ENCODE measurements around the gene SHMT2.
A peak's percentile ranks its signal among the peaks of the same experiment; 100 is the strongest.

The SHMT2 gene

DNA sequence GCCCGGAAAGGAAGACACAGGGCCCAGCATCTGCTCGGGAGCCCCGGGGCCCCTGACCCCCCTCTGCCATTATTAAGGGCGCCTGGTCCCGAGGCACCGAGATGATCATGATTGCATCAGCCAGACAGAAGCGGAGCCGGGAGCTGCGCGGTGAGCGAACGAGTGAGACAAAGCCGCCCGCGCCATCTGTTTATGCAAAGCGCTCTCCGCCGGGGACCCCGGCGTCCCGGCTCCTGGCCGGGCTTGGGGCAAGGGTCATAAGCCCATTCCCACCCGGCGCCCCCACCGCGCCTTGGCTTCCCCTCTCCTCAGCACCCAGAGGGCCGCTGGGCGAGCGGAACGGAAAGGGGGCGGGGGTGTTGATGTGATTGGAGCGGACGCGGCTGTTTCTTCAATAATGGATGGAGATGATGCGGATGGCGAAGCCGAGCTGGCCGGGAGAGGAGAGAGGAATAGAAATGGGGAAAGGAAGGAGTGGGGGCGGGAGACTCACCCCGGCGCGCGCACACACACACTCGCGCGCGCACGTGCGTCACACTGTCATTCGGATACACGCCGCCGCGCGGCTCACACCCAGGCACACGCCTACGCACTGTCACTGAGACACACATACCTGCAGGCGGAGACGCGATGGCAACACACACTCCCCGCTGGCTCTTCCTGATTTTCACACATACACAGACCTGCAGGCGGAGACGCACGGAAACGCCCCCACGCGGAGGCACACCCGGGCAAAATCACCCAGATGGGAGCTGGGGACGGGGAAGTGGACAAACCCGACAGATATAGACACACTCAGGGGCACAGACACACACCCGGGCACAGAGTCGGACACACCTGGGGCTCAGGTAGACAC, 10.8 kb downstream of the SHMT2 start:
- DNase-seq (ENCODE audit: low spot score) = peak; percentile 87

- peak; percentile 71 for DNase-seq (ENCODE audit: low spot score)
These were observed 11.5 kb downstream of the SHMT2 start for GRCh38 chr12:57240926-57241401.

- DNase-seq (ENCODE audit: low spot score) = peak; percentile 67
These were observed 12.1 kb downstream of the SHMT2 start for GRCh38 chr12:57241402-57242310.

DNA sequence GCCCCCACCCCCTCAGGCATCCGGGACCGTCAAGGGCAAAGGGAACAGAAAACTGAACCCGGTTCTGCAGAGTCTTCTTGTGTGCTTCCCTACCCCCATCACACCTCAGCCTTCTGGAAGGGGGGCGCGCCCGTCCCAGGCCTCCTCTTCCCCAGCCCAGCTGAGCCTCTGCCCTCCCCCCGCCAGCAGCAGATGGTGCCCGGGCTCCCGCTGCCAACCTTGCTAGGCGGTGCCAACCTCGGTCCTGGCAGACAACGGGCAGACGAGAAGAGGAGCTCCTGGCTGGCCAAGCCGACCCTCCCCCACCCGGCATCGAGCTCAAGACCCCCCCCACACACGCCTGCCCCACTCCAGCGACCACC, 12.8 kb downstream of the SHMT2 start:
- no peak for DNase-seq (ENCODE audit: low spot score)

DNA sequence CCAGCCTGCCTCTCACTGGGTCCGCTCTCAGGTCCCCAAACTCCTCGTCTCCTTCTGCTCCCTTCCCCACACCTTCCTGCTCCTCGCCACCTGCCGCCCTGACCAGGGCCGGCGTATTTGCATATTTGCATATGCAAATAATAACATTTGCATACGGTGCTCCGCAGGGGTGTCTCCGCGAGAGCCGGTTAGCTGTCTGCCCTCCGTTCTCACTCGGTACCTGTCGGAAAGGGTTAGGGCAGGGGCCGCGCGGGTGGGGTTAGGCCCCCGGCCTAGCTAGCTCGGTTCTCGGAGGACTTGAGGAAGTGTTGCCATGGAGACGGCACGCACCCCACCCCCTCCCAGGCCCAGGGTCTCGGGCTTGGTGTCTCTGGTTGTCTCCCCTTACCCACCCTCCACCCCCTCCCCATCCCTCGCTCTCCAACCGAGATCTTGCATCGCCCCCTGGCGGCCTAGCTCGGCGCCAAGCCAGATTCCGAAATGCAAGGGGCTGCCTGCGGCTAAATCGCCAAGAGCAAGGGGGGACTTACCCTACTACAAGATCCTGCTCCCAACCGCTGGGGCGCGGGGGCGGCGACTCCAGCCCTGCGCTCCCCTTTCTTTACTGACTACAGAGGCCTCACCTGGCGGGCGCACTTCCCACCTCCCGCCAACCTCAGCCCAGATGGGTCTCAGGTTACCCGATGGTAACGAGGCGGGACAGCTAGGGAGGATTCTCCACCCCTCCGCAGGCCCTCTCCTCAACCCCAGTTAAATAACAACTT, 13.4 kb downstream of the SHMT2 start:
- peak; percentile 97 for DNase-seq (ENCODE audit: low spot score)

DNA sequence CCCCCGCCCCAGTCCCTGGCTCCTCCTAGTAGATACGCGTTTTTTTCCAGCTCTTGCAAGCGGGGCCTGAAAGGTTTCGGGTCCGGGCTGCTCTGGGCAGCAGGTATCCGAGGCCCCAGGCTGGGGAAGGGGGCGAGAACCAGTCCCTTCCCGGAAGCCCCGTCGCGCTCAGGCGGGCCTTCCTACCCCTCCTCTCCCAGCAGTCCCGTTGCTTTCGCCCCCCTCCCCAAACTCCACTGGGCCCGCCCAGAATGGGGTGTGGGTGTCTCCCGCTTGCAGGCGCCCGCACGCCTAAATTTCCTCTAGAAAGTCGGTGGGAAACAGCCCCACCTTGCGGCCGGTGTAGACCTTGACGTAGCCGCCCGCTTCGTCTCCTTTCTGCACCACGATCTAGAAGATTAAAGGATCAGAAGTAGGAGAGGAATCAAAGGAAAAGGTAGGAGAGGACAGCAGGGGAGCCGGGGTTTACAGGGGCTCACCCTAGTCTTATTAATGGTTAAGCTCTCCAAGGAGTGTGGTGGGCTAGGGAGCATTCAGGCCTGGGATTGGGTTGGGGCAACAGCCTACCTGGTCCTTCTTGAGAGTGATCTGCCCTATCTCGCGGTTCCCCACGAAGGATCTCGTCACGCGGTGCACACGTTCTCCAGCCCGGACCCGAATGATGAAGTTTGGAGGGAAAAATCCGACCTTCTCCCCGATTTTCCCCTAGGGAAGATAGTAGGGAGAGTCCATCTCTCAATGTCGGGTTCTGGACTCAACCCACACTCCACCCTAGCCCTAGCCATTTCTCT, 14.2 kb downstream of the SHMT2 start:
- DNase-seq (ENCODE audit: low spot score) = peak; percentile 90

DNA sequence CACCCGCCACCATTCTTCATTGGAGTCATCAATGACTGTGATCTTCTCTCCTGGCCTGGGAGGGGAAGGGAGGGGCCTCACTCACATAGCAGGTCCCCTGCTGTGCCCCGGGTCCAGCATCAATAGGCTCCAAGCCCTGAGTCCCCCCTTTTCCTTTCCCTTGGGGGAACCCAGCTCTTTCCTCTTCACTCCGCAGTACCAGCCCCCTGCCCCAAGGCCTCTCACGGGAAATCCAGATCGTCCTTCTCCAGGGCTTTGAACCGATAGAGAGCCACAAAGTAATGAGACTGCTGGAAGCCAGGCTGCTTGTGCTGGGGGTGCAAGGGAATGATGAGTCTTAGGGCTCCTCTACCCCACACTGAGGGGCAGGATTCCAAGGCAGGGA, 14.8 kb downstream of the SHMT2 start:
- DNase-seq (ENCODE audit: low spot score) = no peak

DNA sequence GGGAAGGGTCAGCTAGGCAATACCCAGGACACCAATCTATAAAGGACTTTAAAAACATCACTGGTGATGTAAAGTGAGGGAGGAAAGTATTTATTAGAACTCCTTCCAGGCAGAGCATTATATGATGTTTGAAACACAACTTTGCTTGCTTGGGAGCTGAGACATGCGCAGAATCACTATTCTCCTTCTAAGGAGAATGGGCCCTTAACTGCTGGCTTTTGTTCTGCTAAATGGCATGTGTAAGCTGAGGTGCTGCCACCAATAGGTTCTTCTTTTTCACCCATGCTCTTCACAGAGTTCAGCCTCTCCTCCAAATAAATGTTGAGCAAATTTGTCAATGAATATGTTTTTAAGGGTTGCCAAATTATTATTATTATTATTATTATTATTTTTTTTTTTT, 17.5 kb downstream of the SHMT2 start:
- DNase-seq (ENCODE audit: low spot score) = peak; percentile 26

DNA sequence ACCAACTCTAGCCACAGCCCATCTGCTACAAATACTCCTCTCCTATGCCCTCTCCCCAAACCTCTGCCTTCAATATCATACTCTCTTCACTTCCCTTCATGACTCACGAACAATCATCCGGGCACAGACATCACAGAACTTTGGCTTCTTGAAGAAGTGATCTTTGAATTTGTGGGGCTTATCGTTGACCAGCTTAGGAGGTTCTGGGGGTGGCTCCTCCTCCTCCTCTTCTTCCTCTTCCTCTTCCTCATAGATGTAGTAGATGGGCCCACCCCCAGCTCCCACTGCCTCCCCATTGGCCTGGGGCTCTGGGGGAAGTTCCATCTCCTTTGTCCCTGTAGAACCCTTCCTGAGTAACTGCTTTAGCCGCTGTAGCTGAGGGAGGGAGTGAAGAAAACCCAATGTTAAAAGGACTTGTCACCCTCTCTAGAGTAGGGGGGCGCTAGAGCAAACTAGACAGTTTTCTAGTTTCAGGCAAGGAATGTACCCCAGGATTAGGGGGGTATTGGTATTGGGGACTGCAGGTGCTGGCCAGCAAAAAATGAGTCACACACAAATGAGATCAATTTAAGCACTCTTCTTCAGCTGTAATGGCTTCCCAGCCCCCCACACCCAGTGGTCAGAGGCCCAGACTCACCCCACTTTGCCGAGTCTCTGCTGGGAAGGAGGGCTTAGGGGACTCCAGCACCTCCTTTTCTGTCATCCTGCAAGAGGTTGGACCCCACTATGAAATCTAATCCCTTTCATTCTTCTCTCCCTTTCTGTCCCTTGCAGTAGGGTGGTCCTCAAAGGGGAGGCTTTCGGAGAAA, 19.6 kb downstream of the SHMT2 start:
- DNase-seq (ENCODE audit: low spot score) = peak; percentile 31

DNA sequence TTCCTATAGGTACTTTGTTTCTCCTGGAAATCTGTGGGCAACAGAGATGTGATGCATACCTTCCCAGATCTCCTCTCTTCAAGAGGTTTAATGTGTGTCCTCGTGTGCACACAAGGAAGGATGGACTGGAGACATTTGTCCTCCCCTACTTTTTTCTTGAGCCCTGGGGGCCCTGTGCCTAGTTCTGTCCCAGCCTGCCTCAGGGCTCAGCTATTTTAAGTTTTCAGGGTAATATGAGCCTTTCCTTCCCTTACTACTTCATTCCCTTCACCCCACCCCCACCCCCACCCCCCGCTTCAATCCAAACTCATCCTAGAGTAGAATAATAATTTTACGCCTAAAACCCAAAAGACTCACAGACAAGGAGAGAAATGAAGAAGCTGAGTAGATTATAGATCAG, 21.0 kb downstream of the SHMT2 start:
- no peak for DNase-seq (ENCODE audit: low spot score)

DNA sequence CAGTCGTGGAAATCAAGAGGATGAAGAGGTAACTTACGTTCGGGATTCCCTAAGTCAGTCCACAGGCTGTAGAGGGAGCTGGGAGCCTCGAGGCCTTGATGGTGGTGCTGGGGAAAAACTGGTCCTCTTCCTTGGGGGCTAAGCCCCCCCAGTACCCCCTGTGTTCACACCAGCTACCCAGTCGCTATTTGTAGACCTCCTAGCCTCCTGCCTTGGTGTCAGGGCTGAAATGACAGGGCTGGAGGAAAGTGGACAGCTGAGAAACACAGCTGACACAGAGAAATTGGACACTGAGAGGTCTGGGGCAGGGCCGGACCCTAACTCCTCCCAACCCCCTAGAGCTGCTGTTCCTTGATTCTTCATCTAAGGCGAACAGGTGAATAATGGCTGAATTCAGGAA, 21.4 kb downstream of the SHMT2 start, which contains the start of gene STAC3:
Gene STAC3, minus strand, starts transcription at position 232 of the 400 bp plus-strand sequence. CDS start 1,551 bp downstream, outside the sequence.
- DNase-seq (ENCODE audit: low spot score) = no peak

- DNase-seq (ENCODE audit: low spot score) = no peak
These were observed 25.2 kb downstream of the SHMT2 start for GRCh38 chr12:57254506-57255280.

- DNase-seq (ENCODE audit: low spot score) = no peak
These were observed 26.4 kb downstream of the SHMT2 start for GRCh38 chr12:57255916-57256315.

DNA sequence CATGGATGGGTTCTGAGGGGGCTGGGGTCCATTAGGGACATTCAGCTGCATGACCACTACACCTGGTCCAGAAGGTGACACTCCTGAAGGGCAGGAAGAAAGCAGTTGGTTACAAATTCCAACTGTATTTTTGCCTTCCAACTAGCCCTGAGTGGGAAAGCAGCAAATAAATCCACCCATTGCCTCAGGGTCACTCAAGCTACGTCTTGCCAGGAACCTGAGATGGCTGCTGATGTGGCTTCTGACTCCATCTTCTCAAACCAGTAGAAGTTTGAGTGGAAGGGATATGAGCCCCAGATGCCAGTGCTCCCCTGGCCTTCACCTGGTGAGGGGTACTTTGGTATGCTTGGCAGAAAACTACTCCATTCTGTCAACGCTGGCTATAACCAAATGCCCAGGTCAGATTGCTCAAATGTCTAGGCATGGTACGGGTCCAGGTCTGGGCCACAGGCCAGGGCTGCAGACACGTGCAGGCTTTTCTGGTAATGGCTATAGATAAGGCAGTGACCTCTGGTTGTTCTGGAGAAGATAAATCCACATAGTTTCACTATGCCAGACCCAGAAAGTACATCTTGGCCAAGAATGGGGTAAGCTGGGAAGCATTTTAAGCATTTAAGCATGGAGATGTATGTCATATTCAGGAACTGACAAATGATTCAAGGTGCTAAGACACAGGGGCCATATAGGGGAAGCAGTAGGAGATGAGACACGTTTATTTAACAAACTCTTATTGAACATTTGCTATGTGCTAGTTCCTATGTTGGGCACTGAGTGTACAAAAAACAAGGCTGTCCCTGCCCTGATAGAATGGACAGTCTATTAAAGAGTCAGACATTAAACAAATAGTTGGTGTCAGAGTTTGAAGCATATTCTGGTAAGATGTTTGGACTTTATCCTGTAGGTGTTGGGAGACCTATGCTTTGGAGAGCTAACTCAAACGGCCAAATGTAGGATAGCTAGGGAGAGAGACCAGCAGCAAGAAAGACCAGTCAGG, 29.8 kb downstream of the SHMT2 start:
- DNase-seq (ENCODE audit: low spot score) = no peak

DNA sequence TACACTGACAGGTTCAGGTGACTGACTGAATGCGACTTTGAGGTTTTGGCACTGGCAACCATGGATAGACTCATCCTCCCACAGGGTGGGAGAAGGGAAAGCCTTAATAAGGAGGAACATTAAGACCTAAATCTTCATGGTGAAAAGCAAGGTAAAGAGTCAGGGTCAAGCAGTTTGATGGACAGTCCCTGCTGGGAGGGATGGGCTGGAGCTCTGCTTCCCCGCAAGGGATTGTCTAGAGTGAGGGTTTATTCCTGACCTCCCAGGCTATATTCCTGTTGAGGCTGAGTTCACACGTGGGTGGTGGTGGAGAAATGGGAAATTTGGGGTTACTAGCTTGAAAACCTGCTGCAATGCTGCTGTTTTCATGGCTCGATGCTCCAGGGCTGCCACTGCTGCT, 30.9 kb downstream of the SHMT2 start:
- no peak for DNase-seq (ENCODE audit: low spot score)

DNA sequence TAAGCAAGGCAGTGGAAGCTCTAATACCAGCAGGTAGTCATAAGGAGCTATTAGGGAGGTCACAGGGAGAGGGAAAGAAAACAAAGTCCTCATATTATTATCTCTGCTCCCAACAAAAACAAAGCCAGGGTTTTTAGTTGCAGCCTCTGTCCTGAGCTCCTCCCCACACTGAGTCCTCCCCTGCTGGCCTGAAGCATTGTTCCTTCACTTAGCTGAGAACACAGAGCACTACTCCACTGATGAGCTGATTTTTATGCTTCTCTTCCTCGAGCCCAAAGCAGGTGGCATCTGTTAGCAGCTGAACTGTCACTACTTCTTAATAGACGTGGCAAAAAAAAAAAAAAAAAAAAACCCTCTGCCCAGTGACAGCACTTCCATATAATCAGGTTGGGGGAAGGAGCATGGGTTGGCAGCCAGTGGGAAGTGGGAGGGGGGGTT, 31.9 kb downstream of the SHMT2 start:
- DNase-seq (ENCODE audit: low spot score) = no peak

GRCh38 chr12:57262126-57262822, 32.8 kb downstream of the SHMT2 start:
- DNase-seq (ENCODE audit: low spot score) = no peak

GRCh38 chr12:57263096-57263495, 33.6 kb downstream of the SHMT2 start:
- peak; percentile 28 for DNase-seq (ENCODE audit: low spot score)
